PC-9 (cell line): Measurements from ENCODE around the gene DLGAP4. TPM values are rescaled to one million over a fixed set of nuclear protein-coding genes. Genes with fewer than 3 reads are reported as not detected.

ENCODE experiments used
- BruUV-seq: library from RNA; stranded (reverse); fragments of 400-500 nt; replicated peaks from 2 replicates; lab custom pipeline; 2021; lab: Mats Ljungman, UMichigan
- CTCF ChIA-PET: fragments of 300-600 bp; sonication (Branson Sonifier 250); formaldehyde crosslinking; loops from one replicate; lab custom pipeline; 2022; ENCODE audit warnings: antibody characterized with exemption; lab: Charles Lee
- POLR2A ChIA-PET: fragments of 300-600 bp; sonication (Branson Sonifier 250); formaldehyde crosslinking; loops from one replicate; lab custom pipeline; 2022; ENCODE audit warnings: antibody characterized with exemption; ENCODE audit not compliant: unreplicated experiment; lab: Charles Lee
- DNase-seq, 2 experiments: peaks; one replicate each; pipeline versions ENCODE4 v3.0.0 to v3.0.0-alpha.2; 2015 to 2022; ENCODE audit warnings: mixed read lengths in 1 of 2
- H2AFZ ChIP-seq: fragments of 200-600 bp; sonication (generic); 2 replicates; pipeline ENCODE4 v1.8.1; 2017; ENCODE audit warnings: antibody characterized with exemption
- H3F3A ChIP-seq: fragments of 200-600 bp; sonication (generic); 2 replicates; pipeline ENCODE4 v1.8.1; 2017; ENCODE audit warnings: antibody characterized with exemption, mild to moderate bottlenecking, low read depth; ENCODE audit not compliant: insufficient read depth
- H3K27ac ChIP-seq: fragments of 200-600 bp; sonication (generic); 2 replicates; pipeline ENCODE4 v1.6.1; 2016; ENCODE audit warnings: mixed run types
- H3K27me3 ChIP-seq: fragments of 200-600 bp; sonication (generic); 2 replicates; pipeline ENCODE4 v1.6.1; 2016; ENCODE audit warnings: low read depth, mixed run types; ENCODE audit not compliant: insufficient read depth
- H3K36me3 ChIP-seq: fragments of 200-600 bp; sonication (generic); 2 replicates; pipeline ENCODE4 v1.6.1; 2016; ENCODE audit warnings: low read depth, mixed run types
- H3K4me1 ChIP-seq: fragments of 200-600 bp; sonication (generic); replicated peaks from 2 replicates; pipeline ENCODE4 v1.6.1; 2016; ENCODE audit warnings: mixed run types; ENCODE audit not compliant: insufficient read depth
- H3K4me2 ChIP-seq: fragments of 200-600 bp; sonication (generic); 2 replicates; pipeline ENCODE4 v1.6.1; 2017; ENCODE audit warnings: mixed run types
- H3K4me3 ChIP-seq: fragments of 200-600 bp; sonication (generic); 2 replicates; pipeline ENCODE4 v1.6.1; 2016; ENCODE audit warnings: mixed run types
- H3K79me2 ChIP-seq: fragments of 200-600 bp; sonication (generic); 2 replicates; pipeline ENCODE4 v1.6.1; 2017; ENCODE audit warnings: low read depth, mixed run types
- H3K9me2 ChIP-seq: fragments of 200-600 bp; sonication (generic); 2 replicates; pipeline ENCODE4 v1.8.1; 2017; ENCODE audit warnings: mild to moderate bottlenecking; ENCODE audit not compliant: insufficient read depth
- H3K9me3 ChIP-seq: fragments of 200-600 bp; sonication (generic); 2 replicates; pipeline ENCODE4 v1.8.1; 2016; ENCODE audit warnings: low read depth; ENCODE audit not compliant: insufficient read depth
- H4K20me1 ChIP-seq: fragments of 200-600 bp; sonication (generic); 2 replicates; pipeline ENCODE4 v1.8.1; 2017; ENCODE audit not compliant: insufficient read depth
- EZH2 ChIP-seq: fragments of 200-600 bp; sonication (generic); IDR thresholded peaks from 2 replicates; pipeline ENCODE4 v1.8.0; 2017; ENCODE audit warnings: antibody characterized with exemption, low read depth
- intact Hi-C: fragments of 100-400 bp; cut with micrococcal nuclease; formaldehyde crosslinking; loops from one replicate; pipeline ENCODE4 v1.10.0; 2022; ENCODE audit not compliant: unreplicated experiment
- total RNA-seq: library from RNA; stranded (reverse); gene quantifications from 2 replicates; pipeline ENCODE4 v1.2.3, GENCODE V29; 2021
- TF ChIP-seq, protein P1 (sequence below): fragments of 200-600 bp; sonication (generic); conservative IDR thresholded peaks from 2 replicates; pipeline ENCODE4 v1.6.1; 2017; ENCODE audit warnings: mixed run types, antibody characterized with exemption, mild to moderate bottlenecking, moderate library complexity

DLGAP4 gene
- total RNA-seq, 1 experiment from 2014 or later = 62.6 TPM

DNA sequence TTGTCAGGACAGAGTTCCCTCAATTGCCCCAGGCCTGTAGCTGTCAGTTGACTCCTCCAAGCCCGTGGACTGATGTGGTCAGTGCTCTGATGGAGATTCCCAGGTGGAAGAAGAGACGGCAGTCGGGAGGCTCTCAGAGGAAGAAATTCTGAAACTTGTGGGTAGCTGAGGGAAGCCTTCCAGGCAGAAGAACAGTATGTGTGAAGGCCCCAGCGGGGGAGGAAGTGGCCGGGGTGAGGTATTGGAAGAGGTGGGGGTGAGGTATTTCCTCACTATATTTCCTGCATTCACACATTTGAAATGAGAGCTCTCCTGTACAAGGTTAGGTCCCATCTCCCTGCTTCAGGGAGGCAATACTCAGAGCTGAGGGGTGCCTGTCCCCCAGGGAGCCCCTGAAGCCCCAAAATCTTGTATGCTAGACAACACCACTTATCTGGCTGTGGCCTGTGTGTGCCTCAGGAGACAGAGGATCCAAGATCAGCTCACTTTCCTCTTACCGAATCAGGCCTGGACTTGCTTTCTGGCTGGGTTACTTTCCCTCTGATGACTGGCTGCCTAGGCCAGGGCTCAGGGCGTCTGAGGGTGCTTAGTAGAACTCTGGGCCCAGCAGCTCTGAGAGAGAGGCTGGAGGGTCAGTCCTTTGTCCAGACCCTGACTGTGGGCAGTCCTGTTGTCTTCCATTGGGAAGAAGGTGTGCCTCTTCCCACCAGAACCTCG lies 185.9 kb downstream of the DLGAP4 start:
- Histone ChIP-seq H3K27me3 (no peaks in the 10 kb centered on the region), H3K4me1 (no peaks in the 10 kb centered on the region), H3K4me3 (no peak overlapping the region), H3K9me2 (no peaks in the 10 kb centered on the region), H4K20me1 (peaks cover 24% of the 10 kb centered on the region), H2AFZ (no peak overlapping the region), H3F3A (no peaks in the 10 kb centered on the region), H3K27ac (no peak overlapping the region), H3K9me3 (no peaks in the 10 kb centered on the region), H3K4me2 (no peak overlapping the region), H3K36me3 (no peaks in the 10 kb centered on the region), H3K79me2 (no peaks in the 10 kb centered on the region; the same call in 1 of the 2 replicates)
- intact Hi-C loops = no loop called here
- ChIA-PET CTCF (no interaction called here), POLR2A (no interaction called here)
- BruUV-seq = no TSS peak
- DNase-seq = no peak
- TF ChIP-seq EZH2 = no peak
- TF ChIP-seq, protein P1, sequence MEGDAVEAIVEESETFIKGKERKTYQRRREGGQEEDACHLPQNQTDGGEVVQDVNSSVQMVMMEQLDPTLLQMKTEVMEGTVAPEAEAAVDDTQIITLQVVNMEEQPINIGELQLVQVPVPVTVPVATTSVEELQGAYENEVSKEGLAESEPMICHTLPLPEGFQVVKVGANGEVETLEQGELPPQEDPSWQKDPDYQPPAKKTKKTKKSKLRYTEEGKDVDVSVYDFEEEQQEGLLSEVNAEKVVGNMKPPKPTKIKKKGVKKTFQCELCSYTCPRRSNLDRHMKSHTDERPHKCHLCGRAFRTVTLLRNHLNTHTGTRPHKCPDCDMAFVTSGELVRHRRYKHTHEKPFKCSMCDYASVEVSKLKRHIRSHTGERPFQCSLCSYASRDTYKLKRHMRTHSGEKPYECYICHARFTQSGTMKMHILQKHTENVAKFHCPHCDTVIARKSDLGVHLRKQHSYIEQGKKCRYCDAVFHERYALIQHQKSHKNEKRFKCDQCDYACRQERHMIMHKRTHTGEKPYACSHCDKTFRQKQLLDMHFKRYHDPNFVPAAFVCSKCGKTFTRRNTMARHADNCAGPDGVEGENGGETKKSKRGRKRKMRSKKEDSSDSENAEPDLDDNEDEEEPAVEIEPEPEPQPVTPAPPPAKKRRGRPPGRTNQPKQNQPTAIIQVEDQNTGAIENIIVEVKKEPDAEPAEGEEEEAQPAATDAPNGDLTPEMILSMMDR = no peak

DNA sequence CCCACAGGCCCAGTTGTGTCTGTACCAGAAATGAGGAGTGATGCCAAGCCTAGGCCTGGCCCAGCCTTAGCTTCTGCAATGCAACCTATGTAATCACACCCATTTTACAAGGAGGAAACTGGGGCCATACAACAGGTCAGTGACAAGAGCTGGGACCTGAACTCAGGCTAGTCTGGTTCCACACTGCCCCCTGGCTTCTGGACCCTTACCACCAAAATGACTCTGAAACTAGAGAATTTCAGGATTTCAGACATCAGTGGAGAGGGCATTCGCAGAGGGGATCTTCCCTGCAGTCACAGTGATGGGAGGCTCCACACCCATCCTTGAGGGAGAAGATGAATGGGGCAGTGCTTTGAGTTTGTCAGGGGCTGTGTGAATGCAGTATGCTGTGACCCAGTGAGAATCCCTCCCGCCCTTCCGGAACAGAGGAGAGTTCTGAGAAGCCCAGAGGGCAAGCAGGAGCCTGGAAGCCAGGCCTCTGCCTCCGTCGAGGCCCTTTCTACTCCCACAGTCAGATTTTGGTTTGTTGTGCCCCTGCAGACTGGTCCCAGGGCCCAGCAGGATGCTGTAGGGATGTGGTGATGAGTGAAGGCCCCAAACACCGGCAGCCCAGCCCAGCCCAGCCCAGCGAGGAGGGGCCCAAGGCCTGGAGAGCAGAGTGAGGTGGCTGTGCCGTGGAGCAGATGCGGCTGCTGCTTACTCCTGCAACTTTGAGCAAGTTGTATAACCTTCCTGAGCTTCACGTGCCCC lies 187.1 kb downstream of the DLGAP4 start:
- H4K20me1 ChIP-seq = peaks cover 24% of the 10 kb centered on the region
- H3K4me3 ChIP-seq = no peak overlapping the region
- CTCF ChIA-PET = interaction anchor here (0.7 kb wide), 1 partner anchor 439 kb away, joined by 20 read pairs; no protein-coding TSS in a partner anchor
- H2AFZ ChIP-seq = no peak overlapping the region
- H3K9me3 ChIP-seq = no peaks in the 10 kb centered on the region
- no peak overlapping the region for H3K4me2 ChIP-seq
- H3K79me2 ChIP-seq = no peaks in the 10 kb centered on the region; the same call in 1 of the 2 replicates
- TF ChIP-seq EZH2 = no peak
- TF ChIP-seq, protein P1 = peak; percentile 27; the same call in 1 of the 2 replicates
- no peaks in the 10 kb centered on the region for H3K4me1 ChIP-seq
- no peaks in the 10 kb centered on the region for H3K9me2 ChIP-seq
- intact Hi-C loops = no loop called here
- DNase-seq = no peak
- no peak overlapping the region for H3K27ac ChIP-seq
- no peaks in the 10 kb centered on the region for H3K36me3 ChIP-seq
- POLR2A ChIA-PET = no interaction called here
- H3F3A ChIP-seq = no peaks in the 10 kb centered on the region
- BruUV-seq = no TSS peak
- H3K27me3 ChIP-seq = no peaks in the 10 kb centered on the region

DNA sequence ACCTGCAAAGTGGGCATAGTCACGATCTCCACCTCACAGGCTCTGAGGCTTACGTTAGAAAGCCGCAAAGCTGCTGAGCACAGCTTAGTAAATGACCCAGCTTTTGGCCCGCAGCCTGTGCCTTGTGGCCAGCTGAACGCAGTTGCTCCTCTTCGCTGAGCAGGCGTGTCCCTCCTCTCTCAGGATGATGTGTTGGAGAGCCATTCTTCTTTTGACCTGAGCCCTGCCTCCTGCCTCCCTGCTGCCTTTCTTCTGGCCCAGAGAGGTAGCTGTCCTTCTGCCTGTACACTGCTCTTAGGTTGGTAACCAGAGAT lies 187.6 kb downstream of the DLGAP4 start:
- no peak for DNase-seq
- intact Hi-C loops = no loop called here
- no TSS peak for BruUV-seq
- peaks cover 19% of the 10 kb centered on the region for H4K20me1 ChIP-seq
- no peaks in the 10 kb centered on the region for H3F3A ChIP-seq
- no peaks in the 10 kb centered on the region for H3K9me2 ChIP-seq
- no peaks in the 10 kb centered on the region; the same call in 1 of the 2 replicates for H3K79me2 ChIP-seq
- no peak overlapping the region for H3K4me2 ChIP-seq
- no peaks in the 10 kb centered on the region for H3K36me3 ChIP-seq
- ChIA-PET CTCF (no interaction called here), POLR2A (no interaction called here)
- no peaks in the 10 kb centered on the region for H3K27me3 ChIP-seq
- no peak overlapping the region for H3K27ac ChIP-seq
- TF ChIP-seq, protein P1 = no peak
- no peak for TF ChIP-seq EZH2
- H2AFZ ChIP-seq = no peak overlapping the region
- no peaks in the 10 kb centered on the region for H3K4me1 ChIP-seq
- no peak overlapping the region for H3K4me3 ChIP-seq
- H3K9me3 ChIP-seq = no peaks in the 10 kb centered on the region
